Nephron (organoid): ENCODE measurements around the gene DMRT1.
A peak's percentile ranks its signal among the peaks of the same experiment; 100 is the strongest.

Experiments used
- H3K27ac Mint-ChIP-seq, 3 experiments: 2 replicates each; pipeline ENCODE4 v1.8.0; 2020; ENCODE audit warnings: mixed read lengths in 3 of 3, mild to moderate bottlenecking in 2 of 3, moderate library complexity in 1 of 3
- H3K27me3 Mint-ChIP-seq: 2 replicates; pipeline ENCODE4 v1.8.0; 2021; ENCODE audit warnings: low read depth, mild to moderate bottlenecking, moderate library complexity, mixed read lengths
- H3K36me3 Mint-ChIP-seq: 2 replicates; pipeline ENCODE4 v1.8.0; 2020; ENCODE audit warnings: low read depth, mixed read lengths
- H3K4me1 Mint-ChIP-seq: 2 replicates; pipeline ENCODE4 v1.8.0; 2020; ENCODE audit warnings: mixed read lengths
- H3K4me3 Mint-ChIP-seq, 3 experiments: 2 replicates each; pipeline ENCODE4 v1.8.0; 2020; ENCODE audit warnings: mild to moderate bottlenecking in 3 of 3, mixed read lengths in 3 of 3, moderate library complexity in 2 of 3
- H3K9me3 Mint-ChIP-seq: 2 replicates; pipeline ENCODE4 v1.8.0; 2020; ENCODE audit warnings: mixed read lengths
- TF ChIP-seq, protein P1 (sequence below), 3 experiments: fragments of 200-600 bp; sonication (generic); IDR thresholded peaks; one replicate each; pipeline ENCODE4 v1.5.0; 2021; ENCODE audit warnings: antibody characterized with exemption in 3 of 3; ENCODE audit not compliant: unreplicated experiment in 3 of 3

Gene DMRT1

GRCh38 chr9:841371-842209 is at the start of gene DMRT1:
DMRT1 (plus strand) TSS chr9:841697; CDS start chr9:841839, 142 bp downstream.
- Mint-ChIP-seq H3K36me3 (no peaks in the 10 kb centered on the region), H3K27me3 (peaks cover 94% of the 10 kb centered on the region), H3K9me3 (no peaks in the 10 kb centered on the region), H3K27ac (no peak within 1 kb of the TSS), H3K4me3 (peak within 1 kb of the TSS in 2 of 3 experiments; percentile 25 to 33), H3K4me1 (peaks cover 18% of the 10 kb centered on the region)
- TF ChIP-seq, protein P1, sequence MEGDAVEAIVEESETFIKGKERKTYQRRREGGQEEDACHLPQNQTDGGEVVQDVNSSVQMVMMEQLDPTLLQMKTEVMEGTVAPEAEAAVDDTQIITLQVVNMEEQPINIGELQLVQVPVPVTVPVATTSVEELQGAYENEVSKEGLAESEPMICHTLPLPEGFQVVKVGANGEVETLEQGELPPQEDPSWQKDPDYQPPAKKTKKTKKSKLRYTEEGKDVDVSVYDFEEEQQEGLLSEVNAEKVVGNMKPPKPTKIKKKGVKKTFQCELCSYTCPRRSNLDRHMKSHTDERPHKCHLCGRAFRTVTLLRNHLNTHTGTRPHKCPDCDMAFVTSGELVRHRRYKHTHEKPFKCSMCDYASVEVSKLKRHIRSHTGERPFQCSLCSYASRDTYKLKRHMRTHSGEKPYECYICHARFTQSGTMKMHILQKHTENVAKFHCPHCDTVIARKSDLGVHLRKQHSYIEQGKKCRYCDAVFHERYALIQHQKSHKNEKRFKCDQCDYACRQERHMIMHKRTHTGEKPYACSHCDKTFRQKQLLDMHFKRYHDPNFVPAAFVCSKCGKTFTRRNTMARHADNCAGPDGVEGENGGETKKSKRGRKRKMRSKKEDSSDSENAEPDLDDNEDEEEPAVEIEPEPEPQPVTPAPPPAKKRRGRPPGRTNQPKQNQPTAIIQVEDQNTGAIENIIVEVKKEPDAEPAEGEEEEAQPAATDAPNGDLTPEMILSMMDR (IDR thresholded peaks at IDR 0.05; ENCODE audit: unreplicated experiment in 3 of 3) = no peak

DNA sequence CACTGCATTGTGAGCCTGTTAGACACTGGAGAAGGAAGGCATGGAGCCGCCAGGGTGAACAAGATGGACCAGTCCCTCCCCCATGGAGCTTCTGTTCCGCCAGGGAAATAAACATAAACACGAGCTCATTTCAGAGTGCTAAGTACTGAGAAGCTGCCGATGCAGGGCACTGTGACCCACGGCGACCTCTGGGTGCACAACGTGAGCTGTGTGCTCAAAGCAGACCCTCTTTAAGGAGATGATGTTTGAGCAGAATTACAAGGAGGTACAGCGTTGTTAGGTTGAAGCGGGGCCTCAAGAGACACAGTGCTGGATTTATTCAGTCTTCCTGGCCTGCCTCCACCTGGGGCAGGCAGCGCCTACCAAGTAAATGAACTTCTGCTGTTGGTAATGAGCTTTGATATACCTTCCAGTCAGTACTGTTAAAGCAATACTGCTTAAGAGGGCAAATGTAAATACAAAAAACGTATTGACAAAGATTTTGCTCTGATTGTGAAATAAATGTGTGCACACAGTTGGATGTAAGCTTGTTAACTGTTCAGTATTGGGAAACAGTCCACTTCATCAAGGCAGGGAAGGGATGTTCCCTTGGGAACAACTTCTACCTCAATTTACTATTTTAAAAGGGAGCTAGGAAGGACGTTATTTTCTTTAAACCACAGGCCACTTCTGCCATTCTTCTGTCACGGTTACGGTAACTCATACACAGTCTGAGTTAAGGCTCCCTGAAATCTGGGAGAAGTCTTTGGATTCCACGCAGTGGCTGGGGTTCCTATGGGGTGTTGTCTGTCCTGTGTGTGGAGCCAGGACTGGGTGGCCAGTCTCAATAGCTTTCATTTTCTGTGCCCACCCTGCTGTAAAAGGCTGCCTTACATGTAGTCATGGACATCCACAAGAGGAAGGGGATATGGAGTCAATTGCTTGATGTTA is 48.9 kb upstream of the DMRT1 start:
- Mint-ChIP-seq H3K4me1 (no peaks in the 10 kb centered on the region), H3K4me3 (no peak overlapping the region), H3K36me3 (no peaks in the 10 kb centered on the region), H3K27me3 (no peaks in the 10 kb centered on the region), H3K27ac (no peak overlapping the region), H3K9me3 (peaks cover 3% of the 10 kb centered on the region)
- TF ChIP-seq, protein P1 (IDR thresholded peaks at IDR 0.05; ENCODE audit: unreplicated experiment in 3 of 3) = no peak

DNA sequence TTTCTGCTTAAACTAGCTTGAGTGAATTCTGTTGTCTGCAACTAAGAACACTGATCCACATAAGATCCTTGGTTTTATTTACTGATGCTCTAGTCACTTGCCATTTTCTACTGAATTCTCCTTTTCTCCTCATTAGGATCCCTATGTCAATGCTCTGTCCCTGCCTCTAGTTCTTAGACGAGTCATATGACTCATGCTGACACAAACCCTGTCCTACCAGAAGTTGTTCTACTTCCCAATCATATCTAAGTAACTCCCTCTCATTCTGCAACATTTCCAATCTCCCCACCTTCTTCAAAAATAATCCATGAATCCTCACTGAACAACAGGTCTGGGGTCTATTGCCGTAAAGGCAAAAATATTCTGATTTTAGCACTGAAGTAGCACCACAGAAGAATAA is 47.1 kb upstream of the DMRT1 start:
- H3K27me3 Mint-ChIP-seq = no peaks in the 10 kb centered on the region
- H3K4me1 Mint-ChIP-seq = no peaks in the 10 kb centered on the region
- no peak overlapping the region for H3K27ac Mint-ChIP-seq
- no peak overlapping the region for H3K4me3 Mint-ChIP-seq
- TF ChIP-seq, protein P1 (IDR thresholded peaks at IDR 0.05; ENCODE audit: unreplicated experiment in 3 of 3) = no peak
- H3K36me3 Mint-ChIP-seq = no peaks in the 10 kb centered on the region
- H3K9me3 Mint-ChIP-seq = peaks cover 3% of the 10 kb centered on the region

- H3K27ac Mint-ChIP-seq = no peak overlapping the region
- H3K36me3 Mint-ChIP-seq = no peaks in the 10 kb centered on the region
- H3K9me3 Mint-ChIP-seq = peaks cover 3% of the 10 kb centered on the region
- peaks cover 4% of the 10 kb centered on the region for H3K27me3 Mint-ChIP-seq
- H3K4me3 Mint-ChIP-seq = no peak overlapping the region
- TF ChIP-seq, protein P1 (IDR thresholded peaks at IDR 0.05; ENCODE audit: unreplicated experiment in 3 of 3) = no peak
- no peaks in the 10 kb centered on the region for H3K4me1 Mint-ChIP-seq
Measured at GRCh38 chr9:795869-796268, 45.6 kb upstream of the DMRT1 start.

DNA sequence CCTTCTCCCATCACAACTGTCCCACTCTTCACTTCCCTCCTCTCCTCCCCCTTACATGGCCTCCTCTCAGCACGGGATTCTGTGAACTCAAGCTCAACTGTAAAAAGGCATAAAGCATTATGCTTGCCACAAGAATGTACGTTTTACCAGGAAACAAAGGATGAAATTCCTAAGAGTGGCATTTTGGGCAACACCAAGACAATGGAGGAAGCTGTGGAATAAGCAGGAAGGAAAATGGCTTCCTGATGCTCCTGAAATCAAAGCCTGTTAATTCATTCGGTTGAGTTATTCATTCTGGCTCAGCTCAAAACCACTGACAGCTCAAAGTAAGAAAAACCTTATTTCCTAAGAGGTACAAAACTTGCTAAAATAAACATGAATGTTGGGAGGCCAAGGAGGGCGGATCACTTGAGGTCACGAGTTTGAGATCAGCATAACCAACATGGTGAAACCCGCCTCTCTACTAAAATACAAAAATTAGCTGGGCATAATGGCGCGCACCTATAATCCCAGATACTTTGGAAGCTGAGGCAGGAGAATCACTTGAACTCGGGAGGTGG is 40.8 kb upstream of the DMRT1 start:
- H3K4me3 Mint-ChIP-seq = no peak overlapping the region
- H3K36me3 Mint-ChIP-seq = no peaks in the 10 kb centered on the region
- peaks cover 12% of the 10 kb centered on the region for H3K27me3 Mint-ChIP-seq
- H3K9me3 Mint-ChIP-seq = no peaks in the 10 kb centered on the region
- TF ChIP-seq, protein P1 (IDR thresholded peaks at IDR 0.05; ENCODE audit: unreplicated experiment in 3 of 3) = no peak
- peaks cover 4% of the 10 kb centered on the region for H3K4me1 Mint-ChIP-seq
- H3K27ac Mint-ChIP-seq = no peak overlapping the region
